HG03571 (cell line): ENCODE data around the gene ZSCAN30.

Experiments used
- ATAC-seq: cut with Tn5 transposase; IDR thresholded peaks from one replicate; pipeline ENCODE4 v1.9.1; 2021; ENCODE audit not compliant: unreplicated experiment

ZSCAN30 gene

DNA sequence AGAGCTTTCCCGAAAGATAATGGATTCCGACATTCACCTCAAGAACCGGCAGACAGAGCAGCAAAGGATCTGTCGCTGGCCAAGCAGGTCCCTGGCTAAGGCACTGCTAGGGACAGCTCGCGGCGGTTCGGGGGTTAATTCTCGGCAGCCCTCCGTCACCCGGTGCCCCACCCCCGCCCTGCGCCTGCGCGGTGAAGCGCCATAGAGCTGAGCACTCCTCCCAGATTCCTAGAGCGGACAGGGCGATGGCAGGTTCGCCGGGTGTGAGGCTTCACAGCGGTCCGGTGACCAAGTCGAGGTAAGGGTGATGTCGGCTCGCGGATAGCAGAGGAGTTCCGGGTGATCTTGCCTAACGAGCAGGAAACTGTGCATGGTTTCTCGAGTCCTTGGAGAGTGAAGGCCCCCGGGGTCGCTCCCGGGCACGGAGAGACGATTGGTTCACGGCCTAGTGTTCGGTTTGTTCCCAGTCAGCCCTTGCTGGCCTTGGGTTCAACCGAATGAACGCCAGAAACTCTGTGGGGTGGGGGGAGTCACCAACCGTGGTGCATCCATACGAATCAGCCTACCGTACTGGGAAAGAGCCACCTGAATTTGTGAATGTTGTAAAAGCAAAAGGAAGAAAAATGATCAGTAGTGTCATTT lies at the start of gene ZSCAN30:
ZSCAN30 (minus strand) TSS at position 136 of the 642 bp plus-strand sequence. CDS start 25,877 bp downstream, outside the sequence.
- ATAC-seq: peak; percentile 91

DNA sequence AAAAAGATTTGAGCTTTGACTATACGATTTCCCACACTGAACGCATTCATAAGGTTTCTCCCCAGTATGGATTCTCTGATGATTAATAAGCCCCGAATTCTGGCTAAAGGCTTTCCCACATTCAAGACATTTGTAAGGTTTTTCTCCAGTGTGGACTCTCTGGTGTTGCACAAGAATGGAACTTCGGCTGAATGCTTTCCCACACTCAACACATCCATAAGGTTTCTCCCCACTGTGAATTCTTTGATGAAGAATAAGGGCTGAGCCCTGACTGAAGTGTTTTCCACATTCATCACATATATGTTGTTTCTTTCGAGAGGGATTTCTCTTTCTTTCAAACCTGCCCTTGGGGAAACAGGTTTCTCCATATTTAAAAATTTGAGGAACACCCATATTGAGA lies 47.3 kb upstream of the ZSCAN30 start:
- ATAC-seq: no peak

DNA sequence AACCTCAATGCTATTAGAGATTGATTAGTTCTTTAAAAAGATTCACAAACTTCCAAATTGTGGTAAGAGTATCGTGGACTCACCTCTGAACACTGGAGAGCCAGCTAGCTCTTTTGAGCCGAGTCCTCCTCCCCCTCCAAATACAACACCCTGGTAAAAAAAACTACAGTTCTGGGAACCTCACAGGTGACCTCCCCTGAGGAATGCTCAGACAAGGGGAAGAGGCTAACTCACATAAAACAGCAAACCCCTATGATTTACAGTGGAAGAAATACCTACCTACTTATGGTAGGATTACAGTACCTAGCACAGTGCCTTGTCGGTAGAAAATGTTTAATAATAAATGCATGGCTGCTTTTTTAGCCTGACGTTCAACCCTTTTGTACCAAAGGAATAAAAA lies 45.8 kb upstream of the ZSCAN30 start:
- no peak for ATAC-seq

DNA sequence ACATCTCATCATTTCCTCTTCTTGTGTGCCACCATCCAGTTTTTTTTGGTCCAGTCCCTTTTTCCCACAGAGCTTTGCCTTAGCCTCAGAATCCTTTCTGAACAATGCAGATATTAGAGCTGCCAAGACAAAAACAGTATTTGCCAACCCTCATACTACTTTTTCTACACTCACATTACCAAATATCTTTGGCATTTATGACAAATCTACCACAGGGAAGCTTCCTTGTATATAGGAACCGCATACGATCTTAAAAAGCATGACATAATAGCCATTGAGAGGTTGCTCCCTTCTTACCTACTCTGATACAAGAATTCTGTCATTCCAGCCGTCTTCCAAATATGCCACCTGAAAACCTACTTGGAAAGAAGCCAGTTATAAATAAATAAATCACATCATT lies 44.8 kb upstream of the ZSCAN30 start:
- ATAC-seq: no peak

DNA sequence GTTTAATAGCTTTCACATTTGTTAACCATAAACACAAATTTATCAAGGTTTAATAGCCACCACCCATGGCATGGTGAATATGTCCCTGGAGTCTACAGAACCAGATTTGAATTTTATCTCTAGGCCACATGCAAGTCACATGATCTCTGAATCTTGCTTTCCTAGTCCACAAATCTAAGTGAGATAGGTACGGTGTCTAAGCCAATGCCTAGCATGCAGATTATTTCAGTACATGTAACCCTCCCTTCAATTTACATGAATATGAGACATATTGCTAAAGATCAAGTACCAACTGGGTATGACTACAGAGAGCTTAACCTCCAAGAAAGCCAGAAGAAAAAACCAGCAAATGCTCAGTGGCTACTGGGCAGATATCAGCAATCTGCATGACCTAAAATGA lies 44.2 kb upstream of the ZSCAN30 start:
- ATAC-seq: no peak

DNA sequence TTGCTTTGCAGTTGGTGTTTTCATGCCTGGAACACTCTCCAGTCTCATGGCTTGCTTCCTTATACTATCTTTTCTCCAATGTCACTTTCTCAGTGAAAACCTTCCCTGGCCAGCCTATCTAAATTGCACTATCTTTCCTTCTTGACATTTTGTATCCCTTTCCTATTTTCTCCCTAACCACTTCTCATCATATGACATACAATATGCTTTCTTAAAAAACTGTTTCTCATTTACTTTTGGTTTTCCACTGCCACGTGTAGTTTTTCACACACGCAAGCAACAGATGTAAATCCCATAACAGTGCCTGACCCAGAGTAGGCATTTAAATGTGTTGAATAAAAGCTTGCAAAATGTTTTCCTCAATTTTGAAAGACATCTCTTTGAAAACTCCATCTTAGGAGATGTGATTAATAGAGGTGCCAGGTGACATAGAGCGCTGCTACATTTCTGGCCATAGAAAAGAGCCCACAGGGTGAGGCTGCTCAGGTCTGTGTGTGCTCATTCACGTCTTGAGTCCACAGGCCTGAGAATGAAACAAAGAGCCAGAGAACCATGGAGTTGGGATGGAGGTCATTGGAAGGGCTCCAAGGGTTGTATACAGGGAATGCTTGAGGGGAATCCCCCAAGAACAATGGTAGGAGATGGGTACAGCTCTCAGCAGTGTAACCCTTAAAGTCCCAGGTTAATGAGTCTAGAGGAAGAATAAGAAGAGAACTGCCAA lies 41.5 kb upstream of the ZSCAN30 start:
- ATAC-seq: no peak

DNA sequence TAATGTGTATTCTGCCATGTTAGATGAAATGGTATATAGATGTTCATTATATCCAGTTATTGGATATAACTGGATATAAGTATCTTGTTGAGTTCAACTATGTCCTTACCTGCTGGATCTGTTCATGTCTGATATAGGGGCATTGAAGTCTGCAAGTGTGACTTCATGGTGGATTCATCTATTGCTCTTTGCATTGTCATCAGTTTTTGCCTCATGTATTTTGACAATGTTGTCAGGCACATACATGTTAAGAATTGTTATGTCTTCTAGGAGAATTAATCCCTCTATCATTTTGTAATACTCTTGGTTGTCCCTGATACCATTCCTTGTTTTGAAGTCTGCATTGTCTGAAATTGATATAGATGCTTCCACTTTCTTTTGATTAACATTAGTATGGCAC lies 38.8 kb upstream of the ZSCAN30 start:
- ATAC-seq: no peak

DNA sequence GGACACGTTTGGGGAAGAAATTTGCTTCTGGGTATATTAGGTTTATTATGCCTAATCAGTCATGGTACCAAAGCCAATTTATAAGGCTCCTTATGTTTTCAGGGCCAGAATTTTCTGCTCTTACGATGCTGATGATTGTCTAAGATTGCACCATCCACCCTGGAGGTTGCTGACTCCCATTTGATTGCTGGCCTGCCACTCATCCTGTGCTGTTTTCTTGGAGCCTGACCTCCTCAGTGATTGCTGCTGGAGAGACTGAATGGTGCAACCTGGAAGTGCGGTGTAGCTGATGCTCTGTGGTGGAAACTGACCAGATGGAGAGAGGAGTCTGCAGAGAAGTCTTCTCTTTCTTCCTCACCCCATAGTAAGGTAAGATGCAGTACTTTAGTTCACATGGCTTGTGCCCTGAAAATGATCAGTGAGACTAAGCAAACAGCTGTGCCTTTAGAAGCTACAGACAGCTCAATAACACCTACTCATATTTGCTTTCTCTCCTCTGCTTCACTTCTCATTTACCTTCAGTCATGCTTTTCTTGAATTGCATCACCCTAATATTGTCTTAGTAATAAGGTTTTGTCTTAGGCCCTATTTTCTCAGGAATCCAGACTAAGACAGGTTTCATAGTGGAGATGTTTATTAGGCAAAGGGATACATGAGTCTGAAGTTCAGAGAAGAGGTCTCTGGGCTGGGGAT lies 36.8 kb upstream of the ZSCAN30 start:
- ATAC-seq: no peak

DNA sequence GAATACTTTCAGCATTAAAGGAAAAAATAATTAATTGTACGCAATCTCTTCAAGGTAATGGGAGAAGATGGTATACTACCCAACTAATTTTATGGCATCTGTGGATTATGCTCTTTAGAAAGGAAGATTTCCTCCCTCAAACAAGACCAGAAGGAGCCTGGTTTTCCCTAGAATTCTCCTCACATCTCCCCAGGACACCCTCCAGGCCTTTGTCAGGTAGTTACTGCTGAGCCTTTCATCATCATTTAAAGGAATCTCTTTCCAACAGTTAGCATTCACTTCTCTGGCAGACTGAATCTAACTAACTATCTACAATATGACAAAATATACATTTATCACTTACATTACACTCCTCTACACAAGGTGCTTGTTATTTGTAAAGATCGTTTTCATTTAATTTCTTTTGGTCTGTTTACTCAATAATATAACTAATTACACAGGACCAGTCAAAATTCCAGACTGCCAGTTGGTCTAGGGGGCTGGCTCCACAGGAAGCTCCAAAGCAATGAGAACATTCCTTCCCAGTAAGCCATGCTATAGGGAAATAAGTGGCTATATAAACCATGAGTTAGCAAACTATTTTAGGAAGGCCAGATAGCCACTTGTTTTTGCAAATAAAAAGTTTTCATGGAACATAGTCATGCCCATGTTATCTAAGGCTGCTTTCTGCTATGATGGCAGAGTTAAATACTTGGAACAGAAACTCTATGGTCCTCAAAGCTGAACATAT lies 35.1 kb upstream of the ZSCAN30 start:
- no peak for ATAC-seq

DNA sequence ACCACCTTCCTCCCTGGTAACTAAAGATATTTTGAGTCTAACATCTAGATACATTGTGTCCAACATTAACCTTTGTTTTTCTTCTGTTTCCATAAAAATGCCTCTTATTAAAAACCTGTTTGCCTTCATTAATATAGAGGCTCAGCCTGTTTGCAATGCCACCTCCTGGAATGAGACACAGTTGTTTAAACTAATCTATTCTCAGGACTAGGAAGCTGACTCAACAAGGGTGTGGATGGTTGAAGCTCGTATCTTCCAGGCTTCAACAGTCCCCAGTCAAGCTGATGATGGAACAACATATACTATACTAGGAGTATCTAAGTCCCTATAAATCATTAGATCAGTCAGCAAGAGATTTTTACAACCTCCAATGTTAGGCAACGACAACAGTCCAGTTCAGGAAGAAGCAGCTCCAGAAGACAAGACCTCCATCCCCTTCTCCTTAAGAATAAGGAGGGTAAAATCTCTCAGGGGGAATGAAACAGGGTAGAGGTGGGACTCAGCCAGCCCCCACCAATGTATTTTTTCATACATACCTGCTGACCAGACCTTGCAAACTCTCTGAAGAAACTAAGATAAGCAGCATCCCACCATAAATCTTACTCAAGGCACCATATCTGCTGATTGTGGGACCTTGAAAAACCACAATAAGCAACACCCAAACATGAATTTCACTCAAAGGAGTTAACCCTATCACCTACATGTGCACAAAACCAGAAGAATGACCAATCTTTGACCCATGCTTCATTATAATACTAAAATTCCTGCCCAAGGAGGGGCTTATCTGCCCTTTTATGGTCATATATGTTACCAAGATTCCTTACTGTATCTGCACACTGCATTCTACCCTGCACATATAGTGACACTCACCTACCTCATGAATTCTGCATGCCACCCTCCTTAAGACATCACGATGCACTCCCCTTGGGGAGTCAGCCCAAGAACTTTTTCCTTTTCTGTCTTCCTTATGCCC lies 32.7 kb upstream of the ZSCAN30 start:
- no peak for ATAC-seq

DNA sequence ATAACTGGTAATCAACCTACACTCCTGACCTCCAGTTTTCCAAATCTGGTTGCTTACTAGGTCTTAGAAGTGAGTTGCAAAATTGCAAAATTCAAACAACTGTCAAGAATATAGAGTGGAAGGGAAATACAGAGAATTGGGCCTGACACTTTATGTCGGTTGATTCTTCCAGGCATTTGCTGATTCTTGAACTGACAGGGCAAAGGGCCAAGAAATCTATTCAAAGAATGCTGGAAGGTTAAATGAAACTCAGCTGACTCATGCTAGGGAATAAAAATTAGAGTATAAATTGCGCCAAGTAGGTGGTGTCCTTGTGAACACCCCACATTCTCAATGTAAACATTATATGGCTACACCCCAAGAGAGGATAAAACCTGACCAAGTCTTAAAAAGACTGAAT lies 21.5 kb upstream of the ZSCAN30 start:
- no peak for ATAC-seq

DNA sequence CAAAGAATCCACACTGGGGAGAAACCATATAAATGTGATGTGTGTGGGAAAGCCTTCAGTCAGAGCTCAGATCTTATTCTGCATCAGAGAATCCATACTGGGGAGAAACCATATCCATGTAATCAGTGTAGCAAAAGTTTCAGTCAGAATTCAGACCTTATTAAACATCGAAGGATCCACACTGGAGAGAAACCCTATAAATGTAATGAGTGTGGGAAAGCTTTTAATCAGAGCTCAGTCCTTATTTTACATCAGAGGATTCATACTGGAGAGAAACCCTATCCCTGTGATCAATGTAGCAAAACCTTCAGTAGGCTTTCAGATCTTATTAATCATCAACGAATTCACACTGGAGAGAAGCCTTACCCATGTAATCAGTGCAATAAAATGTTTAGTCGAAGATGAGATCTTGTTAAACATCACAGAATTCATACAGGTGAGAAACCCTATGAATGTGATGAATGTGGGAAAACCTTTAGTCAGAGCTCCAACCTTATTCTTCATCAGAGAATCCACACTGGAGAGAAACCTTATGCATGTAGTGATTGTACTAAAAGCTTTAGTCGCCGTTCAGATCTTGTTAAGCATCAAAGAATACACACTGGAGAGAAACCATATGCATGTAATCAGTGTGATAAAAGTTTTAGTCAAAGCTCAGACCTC lies 16.7 kb upstream of the ZSCAN30 start:
- no peak for ATAC-seq

DNA sequence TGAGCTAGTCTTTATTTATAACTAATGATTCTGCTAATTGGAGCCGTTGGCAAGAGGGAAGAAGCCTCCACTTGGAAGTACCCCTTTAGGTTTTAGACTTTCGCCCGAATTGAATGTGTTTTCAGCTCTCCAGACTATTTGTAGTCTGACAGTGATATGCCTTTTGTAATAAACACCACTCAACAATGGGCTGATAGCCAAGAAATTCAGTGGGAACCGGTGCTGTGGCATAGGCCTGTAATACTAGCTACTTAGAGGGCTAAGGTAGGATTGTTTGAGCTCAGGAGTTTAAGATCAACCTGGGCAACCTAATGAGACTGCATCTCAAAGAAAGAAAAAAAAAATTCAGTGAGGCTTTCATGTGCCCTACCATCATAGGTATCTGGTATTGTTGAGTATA lies 13.6 kb upstream of the ZSCAN30 start:
- ATAC-seq: no peak

DNA sequence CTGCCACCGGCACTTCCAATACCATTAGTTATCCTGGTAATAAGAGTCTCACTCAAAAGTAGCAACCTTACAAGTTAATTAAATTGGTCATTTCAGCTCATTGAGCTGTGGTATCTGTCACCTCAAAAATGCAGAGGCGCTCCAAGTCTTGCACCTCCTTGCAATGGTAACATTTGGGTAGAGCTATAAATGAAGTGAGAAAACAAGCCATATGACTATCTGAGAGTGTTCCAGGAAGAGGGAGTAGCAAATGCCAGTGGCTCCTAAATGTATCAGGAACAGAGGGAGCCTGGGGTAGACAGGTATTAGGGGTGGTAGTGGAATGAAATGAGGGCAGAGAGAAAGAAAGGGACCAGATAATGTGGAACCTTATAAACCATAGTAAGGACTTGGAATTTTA lies 6.0 kb upstream of the ZSCAN30 start:
- no peak for ATAC-seq

DNA sequence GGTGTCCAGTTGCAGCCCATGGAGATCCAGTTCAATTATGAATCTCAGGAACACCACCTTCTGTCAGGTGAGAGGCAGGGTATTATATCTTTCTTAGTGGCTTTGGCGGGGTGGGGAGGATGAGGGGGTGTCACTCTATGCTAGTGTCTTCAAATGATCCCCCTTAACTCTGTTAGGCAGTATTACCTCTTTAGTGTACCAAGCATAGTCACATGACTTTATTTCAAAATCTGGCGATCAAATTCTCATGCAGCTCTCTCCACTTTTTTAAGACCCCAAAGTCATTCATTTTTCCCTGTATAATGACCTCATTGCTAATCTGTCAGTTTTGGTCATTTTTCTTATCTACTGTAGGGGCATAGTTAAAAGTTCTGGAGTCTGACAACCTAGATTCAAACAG lies 1.1 kb upstream of the ZSCAN30 start:
- ATAC-seq: no peak

DNA sequence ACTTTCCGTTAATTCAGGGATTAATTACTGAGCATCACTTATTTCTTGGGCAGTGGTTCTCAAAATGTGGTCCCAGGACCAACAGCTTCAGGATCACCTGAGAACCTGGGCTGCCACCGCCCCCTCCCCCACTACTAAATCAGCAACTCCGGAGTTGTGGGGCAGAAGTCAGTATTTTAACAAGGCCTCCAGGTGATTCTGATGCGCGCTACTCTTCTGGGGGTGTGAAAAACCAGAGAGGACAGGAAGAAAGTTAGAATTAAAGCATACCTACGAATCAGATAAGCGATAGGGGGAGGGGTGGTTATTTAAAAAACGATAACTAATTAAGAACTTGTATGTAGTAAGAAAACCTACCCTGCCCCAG lies 319 bp downstream of the ZSCAN30 start:
- peak; percentile 25 for ATAC-seq

DNA sequence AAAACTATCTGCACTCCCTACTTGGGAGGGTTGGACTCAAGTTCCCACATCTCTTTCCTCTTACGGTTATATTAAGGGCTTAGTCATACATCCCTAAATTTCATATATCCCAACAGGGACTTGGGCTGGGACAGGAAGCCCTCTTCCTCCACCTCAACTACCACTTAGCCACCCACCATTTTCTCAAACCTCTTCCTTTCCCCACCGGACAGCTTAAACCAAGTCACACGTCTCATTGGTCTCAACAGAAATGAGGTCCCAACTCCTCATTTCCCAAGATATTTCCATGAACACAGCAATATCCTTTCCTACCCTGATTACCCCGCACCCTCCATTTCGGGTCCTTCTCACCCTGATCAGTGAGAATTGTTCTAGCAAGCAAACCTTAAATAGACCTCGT lies 736 bp downstream of the ZSCAN30 start:
- ATAC-seq: no peak

DNA sequence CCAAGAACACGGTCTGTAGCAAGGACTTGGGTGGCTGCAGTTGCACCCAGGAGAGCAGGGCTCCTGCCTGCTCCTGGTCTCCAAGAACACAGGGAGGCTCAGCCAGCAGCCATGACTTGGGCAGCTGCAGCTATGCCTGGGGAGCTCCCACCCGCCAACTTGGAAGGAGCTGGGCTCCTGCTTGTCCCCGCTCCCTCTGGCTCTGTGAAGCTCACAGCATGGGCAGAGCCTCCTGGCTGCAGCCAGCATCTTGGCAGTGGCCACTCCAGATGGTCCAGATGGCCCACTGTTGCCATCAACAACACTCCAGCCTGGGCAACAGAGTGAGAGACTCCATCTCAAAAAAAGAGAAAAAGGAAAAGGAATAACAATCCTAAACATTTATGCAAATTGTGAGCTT lies 5.2 kb downstream of the ZSCAN30 start:
- no peak for ATAC-seq

DNA sequence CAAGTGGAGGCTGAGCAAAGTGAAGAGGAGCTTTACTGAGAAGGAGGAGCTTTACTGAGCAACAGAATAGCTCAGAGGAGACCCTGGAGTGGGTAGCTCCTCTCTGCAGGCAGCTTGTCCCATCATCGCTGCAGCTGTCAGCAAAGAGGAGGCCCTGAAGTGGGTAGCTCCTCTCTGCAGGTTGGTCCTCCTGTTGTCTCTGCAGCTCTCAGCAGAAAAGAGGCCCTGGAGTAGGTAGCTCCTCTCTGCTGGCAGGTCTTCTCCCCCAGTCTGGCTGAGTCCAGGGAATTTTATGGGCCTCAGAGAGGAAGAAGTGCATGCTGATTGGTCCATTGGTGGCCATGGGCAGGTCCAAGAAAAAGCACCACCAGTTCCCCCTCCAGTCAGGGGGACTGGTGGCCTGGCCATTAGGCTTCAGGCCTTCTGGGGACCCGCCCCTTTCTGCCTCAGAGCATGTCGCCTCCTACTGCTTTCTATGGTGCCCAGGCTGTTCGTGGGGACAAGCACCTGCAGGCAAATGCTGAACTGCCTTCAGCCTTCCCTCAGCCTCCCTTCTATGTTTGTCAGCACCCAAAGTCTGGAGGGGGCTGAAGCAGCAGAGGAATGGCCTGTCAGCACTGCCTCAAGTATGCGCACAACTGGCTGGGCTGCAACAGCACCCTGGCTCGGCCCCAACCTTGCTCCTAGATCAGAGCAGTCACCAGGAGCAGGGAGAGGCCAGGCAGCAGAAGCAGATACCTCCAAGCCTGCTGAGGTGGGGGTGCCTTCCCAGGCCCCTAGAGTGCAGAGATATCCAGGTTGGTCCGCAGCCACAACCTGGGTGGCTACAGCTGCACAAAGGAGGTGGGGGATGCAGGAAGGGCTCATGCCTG lies 5.9 kb downstream of the ZSCAN30 start:
- ATAC-seq: no peak
